ENCODE data around the gene BAG3. TPM values are rescaled to one million over a fixed set of nuclear protein-coding genes. Genes with fewer than 3 reads are reported as not detected.
"Not testable (repeated sequence)": the region's sequence is repeated elsewhere in the genome, so short reads cannot be mapped to it uniquely, and the experiment has no call there.

Gene BAG3
- polyA plus RNA-seq, 1 donor, result 12.3 TPM

GRCh38 chr10:119653916-119654315, 2.7 kb downstream of the BAG3 start:
- Histone ChIP-seq H3K36me3 (ENCODE audit: control insufficient read depth, insufficient read depth, low read length) (peaks cover 3% of the 10 kb centered on the region), H3K4me1 (ENCODE audit: control insufficient read depth, insufficient read depth, low read length) (no peaks in the 10 kb centered on the region), H3K27ac (ENCODE audit: low read length) (no peak overlapping the region), H3K9me3 (ENCODE audit: control insufficient read depth, low read depth, low read length) (no peaks in the 10 kb centered on the region), H3K27me3 (ENCODE audit: control insufficient read depth, insufficient read depth, low read length) (no peaks in the 10 kb centered on the region), H3K4me3 (ENCODE audit: low read length) (no peak overlapping the region)
- DNase-seq, result no peak
- WGBS (ENCODE audit: insufficient coverage, low lambda C conversion rate), result no CpG with 5 or more reads among the region's 2 CpGs

- no peak overlapping the region for H3K27ac ChIP-seq (ENCODE audit: low read length)
- no peak overlapping the region for H3K4me3 ChIP-seq (ENCODE audit: low read length)
- peaks cover 3% of the 10 kb centered on the region for H3K36me3 ChIP-seq (ENCODE audit: control insufficient read depth, insufficient read depth, low read length)
- no peaks in the 10 kb centered on the region for H3K27me3 ChIP-seq (ENCODE audit: control insufficient read depth, insufficient read depth, low read length)
- no peaks in the 10 kb centered on the region for H3K9me3 ChIP-seq (ENCODE audit: control insufficient read depth, low read depth, low read length)
- DNase-seq, result no peak
- WGBS (ENCODE audit: insufficient coverage, low lambda C conversion rate), result no CpG with 5 or more reads among the region's 6 CpGs
- H3K4me1 ChIP-seq (ENCODE audit: control insufficient read depth, insufficient read depth, low read length), result no peaks in the 10 kb centered on the region
Measured at GRCh38 chr10:119654540-119654939, 3.4 kb downstream of the BAG3 start.

- H3K4me1 ChIP-seq (ENCODE audit: control insufficient read depth, insufficient read depth, low read length), result no peaks in the 10 kb centered on the region
- WGBS (ENCODE audit: insufficient coverage, low lambda C conversion rate), result no CpG with 5 or more reads among the region's 11 CpGs
Measured at GRCh38 chr10:119655566-119656001, 4.4 kb downstream of the BAG3 start.

GRCh38 chr10:119656760-119657159, 5.6 kb downstream of the BAG3 start:
- H3K27ac ChIP-seq (ENCODE audit: low read length), result no peak overlapping the region
- H3K4me1 ChIP-seq (ENCODE audit: control insufficient read depth, insufficient read depth, low read length), result no peaks in the 10 kb centered on the region

More at GRCh38 chr10:119655566-119656001, 4.4 kb downstream of the BAG3 start:
- peak in 1 of 2 donors; percentile 35 for DNase-seq
- peaks cover 7% of the 10 kb centered on the region for H3K36me3 ChIP-seq (ENCODE audit: control insufficient read depth, insufficient read depth, low read length)
- H3K27ac ChIP-seq (ENCODE audit: low read length), result peak overlapping the region; percentile 16
- no peak overlapping the region for H3K4me3 ChIP-seq (ENCODE audit: low read length)
- H3K27me3 ChIP-seq (ENCODE audit: control insufficient read depth, insufficient read depth, low read length), result no peaks in the 10 kb centered on the region
- no peaks in the 10 kb centered on the region for H3K9me3 ChIP-seq (ENCODE audit: control insufficient read depth, low read depth, low read length)

GRCh38 chr10:119657725-119658124, 6.5 kb downstream of the BAG3 start:
- 83% methylated on average over 1 of the region's 7 CpGs for WGBS (ENCODE audit: insufficient coverage, low lambda C conversion rate)
- Histone ChIP-seq H3K27ac (ENCODE audit: low read length) (no peak overlapping the region), H3K4me1 (ENCODE audit: control insufficient read depth, insufficient read depth, low read length) (no peaks in the 10 kb centered on the region), H3K4me3 (ENCODE audit: low read length) (no peak overlapping the region), H3K9me3 (ENCODE audit: control insufficient read depth, low read depth, low read length) (no peaks in the 10 kb centered on the region), H3K36me3 (ENCODE audit: control insufficient read depth, insufficient read depth, low read length) (peaks cover 7% of the 10 kb centered on the region), H3K27me3 (ENCODE audit: control insufficient read depth, insufficient read depth, low read length) (no peaks in the 10 kb centered on the region)
- DNase-seq, result no peak

More at GRCh38 chr10:119656760-119657159, 5.6 kb downstream of the BAG3 start:
- DNase-seq, result no peak
- no peak overlapping the region for H3K4me3 ChIP-seq (ENCODE audit: low read length)
- H3K9me3 ChIP-seq (ENCODE audit: control insufficient read depth, low read depth, low read length), result no peaks in the 10 kb centered on the region
- WGBS (ENCODE audit: insufficient coverage, low lambda C conversion rate), result no CpG with 5 or more reads among the region's 2 CpGs
- peaks cover 7% of the 10 kb centered on the region for H3K36me3 ChIP-seq (ENCODE audit: control insufficient read depth, insufficient read depth, low read length)
- H3K27me3 ChIP-seq (ENCODE audit: control insufficient read depth, insufficient read depth, low read length), result no peaks in the 10 kb centered on the region

GRCh38 chr10:119658274-119658673, 7.1 kb downstream of the BAG3 start:
- peak in 1 of 2 donors; percentile 30 for DNase-seq
- Histone ChIP-seq H3K4me1 (ENCODE audit: control insufficient read depth, insufficient read depth, low read length) (no peaks in the 10 kb centered on the region), H3K9me3 (ENCODE audit: control insufficient read depth, low read depth, low read length) (no peaks in the 10 kb centered on the region), H3K27ac (ENCODE audit: low read length) (no peak overlapping the region), H3K27me3 (ENCODE audit: control insufficient read depth, insufficient read depth, low read length) (no peaks in the 10 kb centered on the region), H3K4me3 (ENCODE audit: low read length) (no peak overlapping the region), H3K36me3 (ENCODE audit: control insufficient read depth, insufficient read depth, low read length) (peaks cover 7% of the 10 kb centered on the region)
- WGBS (ENCODE audit: insufficient coverage, low lambda C conversion rate), result no CpG with 5 or more reads among the region's 13 CpGs

- H3K4me3 ChIP-seq (ENCODE audit: low read length), result no peak overlapping the region
- H3K4me1 ChIP-seq (ENCODE audit: control insufficient read depth, insufficient read depth, low read length), result no peaks in the 10 kb centered on the region
- no peak for DNase-seq
- peaks cover 7% of the 10 kb centered on the region for H3K36me3 ChIP-seq (ENCODE audit: control insufficient read depth, insufficient read depth, low read length)
- no peak overlapping the region for H3K27ac ChIP-seq (ENCODE audit: low read length)
- H3K9me3 ChIP-seq (ENCODE audit: control insufficient read depth, low read depth, low read length), result no peaks in the 10 kb centered on the region
- no CpG with 5 or more reads among the region's 10 CpGs for WGBS (ENCODE audit: insufficient coverage, low lambda C conversion rate)
- no peaks in the 10 kb centered on the region for H3K27me3 ChIP-seq (ENCODE audit: control insufficient read depth, insufficient read depth, low read length)
Measured at GRCh38 chr10:119659951-119660350, 8.8 kb downstream of the BAG3 start.

GRCh38 chr10:119662076-119662605, 11.0 kb downstream of the BAG3 start:
- DNase-seq; H3K4me1 ChIP-seq (ENCODE audit: control insufficient read depth, insufficient read depth, low read length); H3K36me3 ChIP-seq (ENCODE audit: control insufficient read depth, insufficient read depth, low read length); H3K27me3 ChIP-seq (ENCODE audit: control insufficient read depth, insufficient read depth, low read length); H3K4me3 ChIP-seq (ENCODE audit: low read length); H3K27ac ChIP-seq (ENCODE audit: low read length); H3K9me3 ChIP-seq (ENCODE audit: control insufficient read depth, low read depth, low read length): not testable (repeated sequence)
- no CpG with 5 or more reads among the region's 7 CpGs for WGBS (ENCODE audit: insufficient coverage, low lambda C conversion rate)

- Histone ChIP-seq H3K36me3 (ENCODE audit: control insufficient read depth, insufficient read depth, low read length) (peaks cover 4% of the 10 kb centered on the region), H3K9me3 (ENCODE audit: control insufficient read depth, low read depth, low read length) (no peaks in the 10 kb centered on the region), H3K4me1 (ENCODE audit: control insufficient read depth, insufficient read depth, low read length) (no peaks in the 10 kb centered on the region), H3K4me3 (ENCODE audit: low read length) (no peak overlapping the region), H3K27me3 (ENCODE audit: control insufficient read depth, insufficient read depth, low read length) (no peaks in the 10 kb centered on the region), H3K27ac (ENCODE audit: low read length) (no peak overlapping the region)
- DNase-seq, result no peak
- no CpG with 5 or more reads among the region's 12 CpGs for WGBS (ENCODE audit: insufficient coverage, low lambda C conversion rate)
Measured at GRCh38 chr10:119663866-119664698, 12.9 kb downstream of the BAG3 start.

GRCh38 chr10:119665901-119666708, 14.9 kb downstream of the BAG3 start:
- H3K36me3 ChIP-seq (ENCODE audit: control insufficient read depth, insufficient read depth, low read length), result peaks cover 16% of the 10 kb centered on the region
- no CpG with 5 or more reads among the region's 14 CpGs for WGBS (ENCODE audit: insufficient coverage, low lambda C conversion rate)
- H3K27ac ChIP-seq (ENCODE audit: low read length), result no peak overlapping the region
- H3K4me3 ChIP-seq (ENCODE audit: low read length), result no peak overlapping the region
- no peaks in the 10 kb centered on the region for H3K27me3 ChIP-seq (ENCODE audit: control insufficient read depth, insufficient read depth, low read length)
- no peaks in the 10 kb centered on the region for H3K4me1 ChIP-seq (ENCODE audit: control insufficient read depth, insufficient read depth, low read length)
- no peaks in the 10 kb centered on the region for H3K9me3 ChIP-seq (ENCODE audit: control insufficient read depth, low read depth, low read length)
- no peak for DNase-seq

All from large intestine (tissue), 3 donors.